ENCODE measurements around the gene CRACR2A.

DNA sequence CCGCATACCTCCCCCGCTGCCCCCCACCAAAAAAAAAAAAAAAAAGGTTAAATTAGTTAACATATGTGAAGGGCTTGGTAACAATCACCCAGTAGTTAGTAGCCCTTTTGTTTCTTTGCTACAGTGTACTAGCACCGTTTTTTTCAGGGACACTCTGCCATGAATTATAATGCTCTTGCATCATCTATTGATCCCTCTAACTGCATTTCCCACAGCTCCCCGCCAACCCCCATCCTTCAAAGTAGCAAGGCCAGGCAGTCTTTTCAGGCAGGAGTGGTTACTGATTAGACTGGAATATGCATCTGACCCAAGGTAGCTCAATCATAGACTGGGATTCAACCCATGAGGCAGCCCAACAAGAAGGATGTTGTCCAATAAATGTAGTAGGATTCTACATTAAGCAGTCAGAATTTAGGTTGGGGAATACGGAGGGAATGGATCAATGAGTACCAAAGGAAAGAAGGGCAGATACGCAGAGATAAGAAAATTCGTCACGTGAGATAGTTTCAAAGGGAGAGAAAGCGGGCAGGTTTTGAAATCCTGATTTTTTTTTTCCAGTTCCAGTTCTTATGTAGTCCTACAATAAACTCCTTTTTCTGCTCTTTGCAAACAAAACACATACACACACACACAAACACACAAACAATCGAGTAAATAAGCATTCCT lies 39.8 kb upstream of the CRACR2A start:
- no peak for TF ChIP-seq RCOR1 (IDR thresholded peaks at IDR 0.05; ENCODE audit: insufficient replicate concordance, low read length)
- TF ChIP-seq, protein P1, sequence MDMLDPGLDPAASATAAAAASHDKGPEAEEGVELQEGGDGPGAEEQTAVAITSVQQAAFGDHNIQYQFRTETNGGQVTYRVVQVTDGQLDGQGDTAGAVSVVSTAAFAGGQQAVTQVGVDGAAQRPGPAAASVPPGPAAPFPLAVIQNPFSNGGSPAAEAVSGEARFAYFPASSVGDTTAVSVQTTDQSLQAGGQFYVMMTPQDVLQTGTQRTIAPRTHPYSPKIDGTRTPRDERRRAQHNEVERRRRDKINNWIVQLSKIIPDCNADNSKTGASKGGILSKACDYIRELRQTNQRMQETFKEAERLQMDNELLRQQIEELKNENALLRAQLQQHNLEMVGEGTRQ (IDR thresholded peaks at IDR 0.05; ENCODE audit: low read depth, low read length), result no peak
- no peak for TF ChIP-seq POLR2A (IDR thresholded peaks at IDR 0.05; ENCODE audit: low read depth, low read length)
- no peak for TF ChIP-seq MAFK (IDR thresholded peaks at IDR 0.05; ENCODE audit: low read depth, low read length)
- no peak for TF ChIP-seq CEBPB (IDR thresholded peaks at IDR 0.05; ENCODE audit: low read depth, low read length)
- TF ChIP-seq, protein P2, sequence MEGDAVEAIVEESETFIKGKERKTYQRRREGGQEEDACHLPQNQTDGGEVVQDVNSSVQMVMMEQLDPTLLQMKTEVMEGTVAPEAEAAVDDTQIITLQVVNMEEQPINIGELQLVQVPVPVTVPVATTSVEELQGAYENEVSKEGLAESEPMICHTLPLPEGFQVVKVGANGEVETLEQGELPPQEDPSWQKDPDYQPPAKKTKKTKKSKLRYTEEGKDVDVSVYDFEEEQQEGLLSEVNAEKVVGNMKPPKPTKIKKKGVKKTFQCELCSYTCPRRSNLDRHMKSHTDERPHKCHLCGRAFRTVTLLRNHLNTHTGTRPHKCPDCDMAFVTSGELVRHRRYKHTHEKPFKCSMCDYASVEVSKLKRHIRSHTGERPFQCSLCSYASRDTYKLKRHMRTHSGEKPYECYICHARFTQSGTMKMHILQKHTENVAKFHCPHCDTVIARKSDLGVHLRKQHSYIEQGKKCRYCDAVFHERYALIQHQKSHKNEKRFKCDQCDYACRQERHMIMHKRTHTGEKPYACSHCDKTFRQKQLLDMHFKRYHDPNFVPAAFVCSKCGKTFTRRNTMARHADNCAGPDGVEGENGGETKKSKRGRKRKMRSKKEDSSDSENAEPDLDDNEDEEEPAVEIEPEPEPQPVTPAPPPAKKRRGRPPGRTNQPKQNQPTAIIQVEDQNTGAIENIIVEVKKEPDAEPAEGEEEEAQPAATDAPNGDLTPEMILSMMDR (conservative IDR thresholded peaks at IDR 0.05; ENCODE audit: low read depth, low read length), result no peak
- no peak for TF ChIP-seq RFX5 (IDR thresholded peaks at IDR 0.05; ENCODE audit: low read depth, low read length)
- TF ChIP-seq CHD1 (IDR thresholded peaks at IDR 0.05; ENCODE audit: low read depth, low read length), result no peak
- TF ChIP-seq, protein P3, sequence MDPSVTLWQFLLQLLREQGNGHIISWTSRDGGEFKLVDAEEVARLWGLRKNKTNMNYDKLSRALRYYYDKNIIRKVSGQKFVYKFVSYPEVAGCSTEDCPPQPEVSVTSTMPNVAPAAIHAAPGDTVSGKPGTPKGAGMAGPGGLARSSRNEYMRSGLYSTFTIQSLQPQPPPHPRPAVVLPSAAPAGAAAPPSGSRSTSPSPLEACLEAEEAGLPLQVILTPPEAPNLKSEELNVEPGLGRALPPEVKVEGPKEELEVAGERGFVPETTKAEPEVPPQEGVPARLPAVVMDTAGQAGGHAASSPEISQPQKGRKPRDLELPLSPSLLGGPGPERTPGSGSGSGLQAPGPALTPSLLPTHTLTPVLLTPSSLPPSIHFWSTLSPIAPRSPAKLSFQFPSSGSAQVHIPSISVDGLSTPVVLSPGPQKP (IDR thresholded peaks at IDR 0.05; ENCODE audit: borderline replicate concordance, low read depth, low read length), result no peak
- TF ChIP-seq RAD21 (IDR thresholded peaks at IDR 0.05; ENCODE audit: low read length), result no peak

Data from IMR-90 (cell line).